ENCODE data around the gene FITM1.

FITM1 gene

GRCh38 chr14:24122898-24123297 is 7.6 kb upstream of the FITM1 start:
- no peak for DNase-seq

GRCh38 chr14:24123424-24124417 is 6.7 kb upstream of the FITM1 start:
- no peak for DNase-seq

- DNase-seq, result no peak
These were observed 3.5 kb upstream of the FITM1 start for GRCh38 chr14:24126939-24127338.

GRCh38 chr14:24127673-24128072 is 2.8 kb upstream of the FITM1 start:
- DNase-seq, result no peak

GRCh38 chr14:24129410-24129998 is 955 bp upstream of the FITM1 start:
- no peak for DNase-seq

GRCh38 chr14:24130717-24131548 is 474 bp downstream of the FITM1 start:
- no peak for DNase-seq

GRCh38 chr14:24131549-24131966 is 1.1 kb downstream of the FITM1 start:
- no peak for DNase-seq

GRCh38 chr14:24132061-24132685 is 1.7 kb downstream of the FITM1 start:
- DNase-seq, result peak; percentile 72 to 89

GRCh38 chr14:24132976-24133375 is 2.5 kb downstream of the FITM1 start:
- no peak for DNase-seq

GRCh38 chr14:24133735-24134134 is 3.3 kb downstream of the FITM1 start:
- no peak for DNase-seq

GRCh38 chr14:24135584-24135833 is 5.0 kb downstream of the FITM1 start:
- no peak for DNase-seq

- peak; percentile 90 to 96 for DNase-seq
These were observed 5.6 kb downstream of the FITM1 start, which contains the start of gene PSME1 for GRCh38 chr14:24135834-24136683. TSS of gene PSME1 (plus strand) at chr14:24136194. CDS start at chr14:24136263, 69 bp downstream.

- no peak for DNase-seq
These were observed 6.4 kb downstream of the FITM1 start for GRCh38 chr14:24136684-24137528.

GRCh38 chr14:24137529-24138395 is 7.3 kb downstream of the FITM1 start:
- no peak for DNase-seq

GRCh38 chr14:24138396-24139271 is 8.2 kb downstream of the FITM1 start:
- DNase-seq, result no peak

- peak in 1 of 2 experiments; percentile 18 for DNase-seq
These were observed 8.9 kb downstream of the FITM1 start for GRCh38 chr14:24139272-24139934.

GRCh38 chr14:24141097-24141880 is 10.8 kb downstream of the FITM1 start, which contains the start of gene EMC9:
TSS of gene EMC9 (minus strand) at chr14:24141591. CDS start at chr14:24141304, 287 bp downstream.
- DNase-seq, result peak; percentile 99 to 100

Data from NCI-H2081 (cell line).